Transverse colon (tissue), 3 donors: ENCODE measurements around the gene CRX.
"Not testable (repeated sequence)": the region's sequence is repeated elsewhere in the genome, so short reads cannot be mapped to it uniquely, and the experiment has no call there.

Source experiments
- CTCF ChIP-seq, 5 experiments: fragments of 200-600 bp in 3 of 5; fragments of 450-650 bp in 2 of 5; sonication (generic) in 3 of 5; IDR thresholded peaks; 1 replicate in 2 of 5; 2 replicates in 3 of 5; pipeline ENCODE4 v1.5.1; 2016 to 2017; ENCODE audit warnings: antibody characterized with exemption in 5 of 5, inconsistent platforms in 3 of 5, mild to moderate bottlenecking in 2 of 5, moderate library complexity in 1 of 5
- POLR2A ChIP-seq: fragments of 450-650 bp; IDR thresholded peaks from one replicate; pipeline ENCODE4 v1.6.1; 2016; ENCODE audit warnings: antibody characterized with exemption, mild to moderate bottlenecking, moderate library complexity

GRCh38 chr19:47858646-47859285, 37.0 kb downstream of the CRX start, which contains the start of gene TPRX2:
- not testable (repeated sequence) for TF ChIP-seq CTCF (IDR thresholded peaks at IDR 0.05); POLR2A
